Measurements from ENCODE around the gene SDHAF2. TPM values are rescaled to one million over a fixed set of nuclear protein-coding genes. Genes with fewer than 3 reads are reported as not detected.

SDHAF2 gene
- 24.6 and 55.2 TPM in 2 replicates for total RNA-seq

DNA sequence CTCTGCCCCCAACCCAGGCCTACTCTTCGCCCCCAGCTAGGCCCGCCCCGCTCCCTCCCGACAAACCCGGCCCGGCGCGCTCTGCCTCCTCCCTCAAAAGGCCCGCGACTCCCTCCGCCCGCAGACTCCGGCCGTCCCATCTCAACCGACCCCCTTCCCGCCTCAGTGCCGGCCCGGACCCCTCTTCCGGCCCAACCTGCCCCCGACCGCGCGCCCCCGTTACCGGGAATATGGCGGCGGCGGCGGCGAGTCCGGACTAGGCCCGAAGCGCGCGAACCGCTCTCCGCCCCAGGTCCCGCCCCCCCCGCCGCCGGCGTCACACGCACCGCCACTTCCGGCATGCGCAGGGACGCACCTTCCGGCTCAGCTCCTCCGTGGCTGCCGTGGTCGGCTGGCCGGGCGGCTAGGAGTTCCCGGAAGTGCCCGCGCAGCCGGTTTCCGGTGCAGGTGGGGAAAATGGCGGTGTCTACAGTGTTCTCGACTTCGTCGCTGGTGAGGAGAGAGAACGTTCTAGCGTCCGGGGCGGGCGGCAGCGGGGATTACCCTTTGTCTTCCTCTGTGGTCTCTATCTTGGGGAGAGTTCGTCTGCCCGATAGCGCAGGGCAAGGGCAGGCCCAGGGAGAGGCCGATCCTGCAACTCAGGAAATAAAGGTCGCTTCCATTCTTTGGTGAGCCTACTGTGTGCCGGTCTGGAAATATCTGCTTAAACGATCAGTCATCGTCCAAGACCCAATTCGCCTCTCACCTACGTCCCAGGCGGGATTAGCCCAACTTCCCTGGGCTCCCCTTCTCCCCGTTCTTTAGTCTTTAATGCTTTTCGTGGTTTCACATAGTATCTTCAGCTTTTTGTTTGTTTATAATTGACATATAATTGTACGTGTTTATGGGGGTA is at the start of gene SDHAF2, which contains the start of gene CPSF7:
TSS of gene SDHAF2 (plus strand) at position 434 of the 892 bp plus-strand sequence. CDS start at position 457, 23 bp downstream.
TSS of gene CPSF7 (minus strand) at position 285 of the 892 bp plus-strand sequence. CDS start 740 bp downstream, outside the sequence.

Other genes starting within 250 kb of the SDHAF2 start
- not detected in 2 replicates for gene PGA3, start 226.6 kb upstream of the SDHAF2 start, total RNA-seq
- gene PGA4, start 207.8 kb upstream of the SDHAF2 start, total RNA-seq = not detected in 2 replicates
- gene PGA5, start 188.9 kb upstream of the SDHAF2 start, total RNA-seq = not detected in 2 replicates
- gene VWCE, start 134.8 kb upstream of the SDHAF2 start, total RNA-seq = 8.9 and 13.0 TPM in 2 replicates
- gene DDB1, start 97.0 kb upstream of the SDHAF2 start, total RNA-seq = 207 and 209 TPM in 2 replicates
- 18.6 and 55.4 TPM in 2 replicates for gene TKFC, start 96.9 kb upstream of the SDHAF2 start, total RNA-seq
- 49.5 and 83.3 TPM in 2 replicates for gene CYB561A3, start 68.2 kb upstream of the SDHAF2 start, total RNA-seq
- gene TMEM138, start 67.8 kb upstream of the SDHAF2 start, total RNA-seq = 19.5 and 22.8 TPM in 2 replicates
- 12.3 and 17.0 TPM in 2 replicates for gene TMEM216, start 37.5 kb upstream of the SDHAF2 start, total RNA-seq
- gene CPSF7, start 149 bp upstream of the SDHAF2 start, total RNA-seq = 36.6 and 38.1 TPM in 2 replicates
- not detected in 2 replicates for gene LRRC10B, start 78.6 kb downstream of the SDHAF2 start, total RNA-seq
- 0.54 and 0.97 TPM in 2 replicates for gene SYT7, start 151.0 kb downstream of the SDHAF2 start, total RNA-seq

Measured in cardiac atrium fibroblast (primary cell).